Measurements from ENCODE around the gene MUCL1. TPM values are rescaled to one million over a fixed set of nuclear protein-coding genes. Genes with fewer than 3 reads are reported as not detected.
A peak's percentile ranks its signal among the peaks of the same experiment; 100 is the strongest.
"Not testable (repeated sequence)": the region's sequence is repeated elsewhere in the genome, so short reads cannot be mapped to it uniquely, and the experiment has no call there.

MUCL1 gene
- total RNA-seq, 1 experiment from 2014 or later = not detected

DNA sequence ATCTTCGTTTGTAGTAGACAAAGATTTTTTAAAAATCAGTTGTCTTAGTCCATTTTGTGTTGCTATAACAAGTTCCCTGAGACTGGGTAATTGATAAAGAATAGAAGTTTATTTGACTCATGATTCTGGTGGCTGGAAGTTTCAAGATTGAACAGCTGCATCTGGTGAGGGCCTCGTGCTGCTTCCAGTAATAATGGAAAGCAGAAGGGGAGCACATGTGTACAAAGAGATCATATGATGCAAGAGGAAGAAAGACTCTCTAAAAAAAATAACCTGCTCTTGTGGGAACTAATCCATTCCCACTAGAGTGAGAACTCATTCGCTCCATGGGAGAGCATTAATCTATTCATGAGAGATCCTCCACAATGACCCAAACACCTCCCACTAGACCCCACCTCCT lies 24.8 kb downstream of the MUCL1 start:
- TF ChIP-seq, protein P1, sequence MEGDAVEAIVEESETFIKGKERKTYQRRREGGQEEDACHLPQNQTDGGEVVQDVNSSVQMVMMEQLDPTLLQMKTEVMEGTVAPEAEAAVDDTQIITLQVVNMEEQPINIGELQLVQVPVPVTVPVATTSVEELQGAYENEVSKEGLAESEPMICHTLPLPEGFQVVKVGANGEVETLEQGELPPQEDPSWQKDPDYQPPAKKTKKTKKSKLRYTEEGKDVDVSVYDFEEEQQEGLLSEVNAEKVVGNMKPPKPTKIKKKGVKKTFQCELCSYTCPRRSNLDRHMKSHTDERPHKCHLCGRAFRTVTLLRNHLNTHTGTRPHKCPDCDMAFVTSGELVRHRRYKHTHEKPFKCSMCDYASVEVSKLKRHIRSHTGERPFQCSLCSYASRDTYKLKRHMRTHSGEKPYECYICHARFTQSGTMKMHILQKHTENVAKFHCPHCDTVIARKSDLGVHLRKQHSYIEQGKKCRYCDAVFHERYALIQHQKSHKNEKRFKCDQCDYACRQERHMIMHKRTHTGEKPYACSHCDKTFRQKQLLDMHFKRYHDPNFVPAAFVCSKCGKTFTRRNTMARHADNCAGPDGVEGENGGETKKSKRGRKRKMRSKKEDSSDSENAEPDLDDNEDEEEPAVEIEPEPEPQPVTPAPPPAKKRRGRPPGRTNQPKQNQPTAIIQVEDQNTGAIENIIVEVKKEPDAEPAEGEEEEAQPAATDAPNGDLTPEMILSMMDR (IDR thresholded peaks at IDR 0.05; ENCODE audit: unreplicated experiment) = no peak
- intact Hi-C loops (cut with micrococcal nuclease) = loop anchor here (2.0 kb wide), 1 partner anchor 56 kb away; no protein-coding TSS in a partner anchor
- ChIA-PET CTCF (interaction anchor here (0.6 to 1.6 kb wide), 2 partner anchors 24 to 544 kb away, joined by 3 to 7 read pairs; partner anchors contain the start of gene MUCL1), POLR2A (no interaction called here)
- Mint-ChIP-seq H3K4me1 (ENCODE audit: insufficient read depth, unreplicated experiment) (peaks cover 20% of the 10 kb centered on the region), H3K27ac (ENCODE audit: low read depth, unreplicated experiment) (peak overlapping the region; percentile 92), H3K27me3 (ENCODE audit: insufficient read depth, unreplicated experiment) (no peaks in the 10 kb centered on the region), H3K36me3 (ENCODE audit: insufficient read depth, unreplicated experiment) (no peaks in the 10 kb centered on the region), H3K4me3 (ENCODE audit: unreplicated experiment) (no peak overlapping the region), H3K9me3 (ENCODE audit: unreplicated experiment) (no peaks in the 10 kb centered on the region)
- BruUV-seq (replicated peaks) = no TSS peak
- no peak for DNase-seq (ENCODE audit: unreplicated experiment)

DNA sequence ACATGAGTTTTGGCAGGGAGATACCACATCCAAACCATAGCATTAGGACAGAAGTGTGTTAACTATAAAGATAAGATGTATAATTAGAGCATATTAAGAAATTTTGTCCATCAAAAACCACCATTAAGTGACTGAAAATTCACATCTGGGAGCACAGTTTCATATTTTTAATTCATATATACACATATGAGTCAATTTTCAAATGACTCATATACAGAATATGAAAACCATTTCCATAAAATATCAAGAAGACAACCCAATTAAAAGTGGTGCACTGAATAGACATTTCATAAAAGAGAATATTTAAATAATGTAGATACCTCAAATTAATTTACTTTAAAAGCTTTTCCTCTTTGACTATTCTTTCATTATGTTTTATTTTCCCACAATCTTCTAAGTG lies 25.3 kb downstream of the MUCL1 start:
- intact Hi-C loops (cut with micrococcal nuclease) = loop anchor here (2.0 kb wide), 1 partner anchor 55 kb away; no protein-coding TSS in a partner anchor
- Mint-ChIP-seq H3K27me3 (ENCODE audit: insufficient read depth, unreplicated experiment) (no peaks in the 10 kb centered on the region), H3K36me3 (ENCODE audit: insufficient read depth, unreplicated experiment) (no peaks in the 10 kb centered on the region), H3K27ac (ENCODE audit: low read depth, unreplicated experiment) (peak overlapping the region; percentile 92), H3K4me3 (ENCODE audit: unreplicated experiment) (no peak overlapping the region), H3K4me1 (ENCODE audit: insufficient read depth, unreplicated experiment) (peaks cover 20% of the 10 kb centered on the region), H3K9me3 (ENCODE audit: unreplicated experiment) (no peaks in the 10 kb centered on the region)
- TF ChIP-seq, protein P1 (IDR thresholded peaks at IDR 0.05; ENCODE audit: unreplicated experiment) = no peak
- DNase-seq (ENCODE audit: unreplicated experiment) = no peak
- CTCF ChIA-PET = interaction anchor here (0.6 to 1.6 kb wide), 2 partner anchors 25 to 544 kb away, joined by 3 to 7 read pairs; partner anchors contain the start of gene MUCL1
- BruUV-seq (replicated peaks) = no TSS peak
- POLR2A ChIA-PET = no interaction called here

DNA sequence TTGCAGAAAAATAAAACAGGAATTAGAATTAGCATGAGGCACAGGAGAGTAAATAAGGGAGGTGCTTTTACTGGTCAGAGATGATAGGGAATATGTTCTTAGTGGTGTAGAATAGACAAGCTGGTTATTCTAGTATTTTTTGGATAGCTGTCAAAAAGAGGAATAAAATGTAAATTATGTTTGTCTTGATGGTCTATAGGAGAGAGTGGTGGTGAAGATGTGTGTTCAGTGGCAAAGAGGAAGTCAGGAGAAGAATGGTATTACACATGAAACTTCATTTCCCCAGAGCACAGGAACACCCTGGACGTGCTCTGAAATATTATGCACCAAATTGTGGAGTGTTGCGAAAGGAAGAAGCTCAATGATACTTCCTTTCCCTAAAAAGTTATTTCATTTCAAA lies 27.8 kb downstream of the MUCL1 start:
- H3K27ac Mint-ChIP-seq (ENCODE audit: low read depth, unreplicated experiment) = no peak overlapping the region
- no peak for DNase-seq (ENCODE audit: unreplicated experiment)
- no peaks in the 10 kb centered on the region for H3K27me3 Mint-ChIP-seq (ENCODE audit: insufficient read depth, unreplicated experiment)
- H3K9me3 Mint-ChIP-seq (ENCODE audit: unreplicated experiment) = peaks cover 14% of the 10 kb centered on the region
- TF ChIP-seq, protein P1 (IDR thresholded peaks at IDR 0.05; ENCODE audit: unreplicated experiment) = no peak
- intact Hi-C loops (cut with micrococcal nuclease) = no loop called here
- H3K4me3 Mint-ChIP-seq (ENCODE audit: unreplicated experiment) = no peak overlapping the region
- no peaks in the 10 kb centered on the region for H3K36me3 Mint-ChIP-seq (ENCODE audit: insufficient read depth, unreplicated experiment)
- CTCF ChIA-PET = interaction anchor here (0.6 kb wide), 3 partner anchors 44 to 207 kb away, joined by 3 read pairs; no protein-coding TSS in a partner anchor
- BruUV-seq (replicated peaks) = no TSS peak
- peaks cover 20% of the 10 kb centered on the region for H3K4me1 Mint-ChIP-seq (ENCODE audit: insufficient read depth, unreplicated experiment)
- POLR2A ChIA-PET = interaction anchor here (0.5 kb wide), 1 partner anchor 122 kb away, joined by 3 read pairs; no protein-coding TSS in a partner anchor

DNA sequence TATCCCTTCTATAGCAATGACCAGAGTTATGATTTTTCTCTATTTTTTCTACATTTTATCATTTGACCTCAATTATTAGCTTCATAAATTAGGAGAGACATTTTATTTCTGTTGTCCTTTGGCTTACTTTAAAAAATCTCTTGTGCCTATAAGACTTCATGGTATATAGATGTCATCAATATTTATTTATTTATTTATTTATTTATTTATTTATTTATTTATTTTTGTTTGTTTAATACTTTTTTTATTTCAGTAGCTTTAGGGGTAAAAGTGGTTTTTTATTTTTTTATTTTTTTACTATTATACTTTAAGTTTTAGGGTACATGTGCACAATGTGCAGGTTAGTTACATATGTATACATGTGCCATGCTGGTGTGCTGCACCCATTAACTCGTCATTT lies 28.3 kb downstream of the MUCL1 start:
- CTCF ChIA-PET; H3K27me3 Mint-ChIP-seq (ENCODE audit: insufficient read depth, unreplicated experiment); BruUV-seq (replicated peaks); H3K27ac Mint-ChIP-seq (ENCODE audit: low read depth, unreplicated experiment); DNase-seq (ENCODE audit: unreplicated experiment); H3K4me3 Mint-ChIP-seq (ENCODE audit: unreplicated experiment); intact Hi-C loops (cut with micrococcal nuclease); H3K36me3 Mint-ChIP-seq (ENCODE audit: insufficient read depth, unreplicated experiment): not testable (repeated sequence)
- POLR2A ChIA-PET = interaction anchor here (0.5 kb wide), 1 partner anchor 123 kb away, joined by 3 read pairs; no protein-coding TSS in a partner anchor
- H3K4me1 Mint-ChIP-seq (ENCODE audit: insufficient read depth, unreplicated experiment) = peaks cover 20% of the 10 kb centered on the region
- peaks cover 16% of the 10 kb centered on the region for H3K9me3 Mint-ChIP-seq (ENCODE audit: unreplicated experiment)

DNA sequence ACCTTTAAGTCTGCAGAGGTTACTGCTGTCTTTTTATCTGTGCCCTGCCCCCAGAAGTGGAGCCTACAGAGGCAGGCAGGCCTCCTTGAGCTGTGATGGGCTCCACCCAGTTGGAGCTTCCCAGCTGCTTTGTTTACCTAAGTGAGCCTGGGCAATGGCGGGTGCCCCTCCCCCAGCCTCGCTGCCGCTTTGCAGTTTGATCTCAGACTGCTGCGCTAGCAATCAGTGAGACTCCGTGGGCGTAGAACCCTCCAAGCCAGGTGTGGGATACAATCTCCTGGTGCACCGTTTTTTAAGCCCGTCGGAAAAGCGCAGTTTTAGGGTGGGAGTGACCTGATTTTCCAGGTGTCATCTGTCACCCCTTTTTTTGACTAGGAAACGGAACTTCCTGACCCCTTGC lies 34.1 kb downstream of the MUCL1 start:
- H3K27me3 Mint-ChIP-seq (ENCODE audit: insufficient read depth, unreplicated experiment); H3K36me3 Mint-ChIP-seq (ENCODE audit: insufficient read depth, unreplicated experiment); DNase-seq (ENCODE audit: unreplicated experiment); H3K27ac Mint-ChIP-seq (ENCODE audit: low read depth, unreplicated experiment); H3K4me3 Mint-ChIP-seq (ENCODE audit: unreplicated experiment); CTCF ChIA-PET; POLR2A ChIA-PET; intact Hi-C loops (cut with micrococcal nuclease); BruUV-seq (replicated peaks); H3K4me1 Mint-ChIP-seq (ENCODE audit: insufficient read depth, unreplicated experiment): not testable (repeated sequence)
- peaks cover 16% of the 10 kb centered on the region for H3K9me3 Mint-ChIP-seq (ENCODE audit: unreplicated experiment)

All from MCF 10A (cell line).